SK-N-DZ (cell line): ENCODE data around the gene ANO9.

Experiments used
- DNase-seq: peaks from one replicate; pipeline ENCODE4 v3.0.0-alpha.2; 2015; ENCODE audit warnings: low spot score

Gene ANO9

DNA sequence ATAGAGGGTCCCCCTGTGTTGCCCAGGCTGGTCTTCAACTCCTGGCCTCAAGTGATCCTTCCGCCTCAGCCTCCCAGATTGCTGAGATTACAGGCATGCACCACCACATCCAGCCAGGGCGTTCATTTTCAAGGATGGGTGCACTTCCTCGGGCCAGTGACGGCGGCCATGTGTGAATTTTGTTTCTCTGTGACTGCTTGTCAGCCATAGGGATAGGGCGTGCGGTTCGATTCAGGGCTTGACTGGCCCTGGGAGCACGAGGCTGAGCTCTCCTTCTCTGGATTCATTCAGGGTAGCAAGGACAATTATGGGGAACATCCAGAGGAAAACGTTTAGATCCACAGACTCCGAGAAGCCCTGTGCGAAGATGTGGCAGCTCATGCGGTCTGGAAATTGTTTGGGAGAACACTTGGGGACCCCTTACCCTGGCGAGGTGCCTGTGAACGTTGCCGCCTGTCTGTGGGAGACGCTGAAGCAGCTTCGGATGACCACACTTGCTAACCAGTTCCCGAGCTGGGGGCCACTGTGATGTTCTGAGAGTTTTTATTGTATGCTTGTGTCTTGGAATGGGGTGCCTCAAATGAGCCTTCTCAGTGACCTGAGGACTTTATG, 11.2 kb upstream of the ANO9 start:
- DNase-seq: no peak

DNA sequence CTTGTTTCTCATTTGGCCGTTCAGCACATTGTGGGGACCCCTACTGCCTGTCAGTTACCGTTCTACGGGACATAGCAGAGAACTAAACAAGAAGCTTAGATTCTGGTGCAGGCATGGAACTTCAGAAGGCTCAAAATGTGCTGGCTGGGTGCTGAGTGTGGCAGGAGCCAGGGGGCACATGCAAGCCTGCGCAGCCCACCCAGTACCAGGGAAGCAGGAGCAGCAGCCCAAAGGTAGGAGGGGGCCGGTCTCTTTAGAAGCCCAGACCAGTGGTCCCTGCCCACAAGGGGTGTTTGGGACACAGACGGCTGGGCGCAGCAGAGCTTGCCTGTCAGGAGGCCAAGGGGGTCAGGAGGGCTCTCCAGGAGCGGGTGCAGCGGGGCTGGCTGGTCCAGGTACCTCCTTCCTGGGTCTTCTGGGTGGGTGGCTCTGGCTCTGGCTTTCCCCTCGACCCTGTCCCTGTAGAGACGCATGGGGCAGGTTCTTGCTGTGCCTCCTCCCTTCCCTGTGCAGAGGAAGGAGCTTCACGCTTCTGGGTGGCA, 10.5 kb upstream of the ANO9 start:
- DNase-seq: no peak

DNA sequence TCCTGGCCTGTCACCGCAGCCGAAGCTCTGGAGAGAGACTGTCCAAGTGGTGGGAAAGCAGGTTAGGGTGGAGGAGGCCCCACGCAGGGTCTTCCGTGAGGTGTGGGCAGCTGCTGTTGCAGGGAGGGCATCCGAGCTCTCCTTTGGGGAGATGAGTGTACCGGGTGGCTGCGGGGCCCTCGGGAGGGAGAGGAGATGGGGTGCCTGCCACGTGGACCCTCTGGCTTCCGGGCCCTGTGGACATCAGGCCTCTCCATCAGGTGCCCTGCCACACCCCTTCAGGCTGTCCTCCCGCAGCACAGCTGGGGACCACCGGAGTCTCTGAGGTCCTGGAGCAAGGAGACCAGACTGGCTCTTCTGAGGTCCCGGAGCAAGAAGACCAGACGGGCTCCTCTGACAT, 9.9 kb upstream of the ANO9 start:
- DNase-seq: no peak

DNA sequence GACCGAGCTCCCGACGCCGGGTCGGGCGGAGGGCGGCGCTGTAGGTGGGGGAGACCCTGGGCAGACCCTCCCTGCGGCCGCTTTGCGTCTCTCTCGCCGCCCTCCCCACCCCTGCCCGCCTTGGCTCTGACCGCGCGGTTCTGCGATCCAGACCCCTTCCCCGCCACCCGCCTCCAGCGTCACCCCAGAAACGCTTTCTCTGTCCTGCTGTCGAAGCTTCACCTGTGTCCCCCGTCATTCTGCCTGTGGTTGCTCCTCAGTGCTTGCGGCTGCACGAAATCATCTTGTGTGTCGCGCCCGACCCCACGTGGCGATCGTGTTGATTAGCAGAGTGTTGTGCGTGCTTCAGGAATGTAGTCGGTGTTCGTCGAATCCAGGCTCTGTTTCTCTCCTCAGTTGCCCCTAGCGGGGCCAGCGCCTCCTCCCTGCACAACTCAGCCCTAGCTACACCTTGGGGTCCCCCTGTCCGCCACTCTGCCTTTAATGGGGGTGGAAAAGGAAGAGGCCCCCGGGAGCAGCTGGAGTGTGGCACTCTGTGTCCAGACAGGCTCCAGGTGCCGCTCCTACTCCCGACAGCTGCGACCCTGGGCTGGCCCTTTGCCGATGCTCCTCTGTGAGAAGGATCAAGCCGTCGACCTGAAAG, 9.1 kb upstream of the ANO9 start:
- peak; percentile 66 for DNase-seq

DNA sequence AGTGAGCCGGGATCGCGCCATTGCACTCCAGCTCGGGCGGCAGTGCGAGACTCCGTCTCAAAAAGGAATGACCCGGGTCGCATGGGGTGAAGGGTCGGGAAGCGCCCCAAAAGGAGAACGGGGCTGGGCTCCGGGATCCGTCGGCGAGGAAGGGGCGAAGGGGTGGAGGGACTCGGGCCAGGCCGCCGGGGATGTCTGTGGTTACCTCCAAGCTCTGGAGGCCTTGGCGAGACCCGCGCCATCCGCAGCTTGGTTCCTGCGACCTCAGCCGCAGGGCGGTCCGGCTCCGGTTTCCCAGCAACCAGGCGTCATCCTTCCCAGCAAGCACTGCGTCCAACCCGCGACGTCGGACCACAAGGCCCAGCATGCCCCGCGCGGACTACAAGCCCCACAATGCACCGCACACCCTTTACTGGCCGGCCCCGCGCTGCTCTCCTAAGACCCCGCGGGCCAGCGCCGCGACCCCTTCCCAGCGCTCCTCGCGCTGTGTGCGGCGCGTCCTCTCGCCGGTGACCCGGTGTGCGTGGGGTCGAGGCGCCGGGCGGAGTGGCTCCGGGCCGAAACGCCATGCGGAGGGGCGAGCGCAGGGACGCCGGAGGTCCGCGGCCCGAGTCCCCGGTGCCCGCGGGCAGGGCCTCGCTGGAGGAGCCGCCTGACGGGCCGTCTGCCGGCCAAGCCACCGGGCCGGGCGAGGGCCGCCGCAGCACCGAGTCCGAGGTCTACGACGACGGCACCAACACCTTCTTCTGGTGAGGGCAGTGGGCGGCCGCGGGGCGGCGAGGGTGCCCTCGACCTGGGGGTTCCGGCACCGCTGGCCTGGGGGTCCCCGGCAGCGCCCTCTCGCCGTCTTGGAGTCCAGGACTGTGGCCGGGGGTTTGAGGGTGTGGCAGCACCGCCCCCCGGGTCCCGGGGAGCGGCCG, 8.3 kb upstream of the ANO9 start, which contains the start of gene PTDSS2:
Gene PTDSS2, plus strand, starts transcription at position 391 of the 920 bp plus-strand sequence. Its CDS starts 177 bp downstream, at position 568.
- peak; percentile 96 for DNase-seq

DNA sequence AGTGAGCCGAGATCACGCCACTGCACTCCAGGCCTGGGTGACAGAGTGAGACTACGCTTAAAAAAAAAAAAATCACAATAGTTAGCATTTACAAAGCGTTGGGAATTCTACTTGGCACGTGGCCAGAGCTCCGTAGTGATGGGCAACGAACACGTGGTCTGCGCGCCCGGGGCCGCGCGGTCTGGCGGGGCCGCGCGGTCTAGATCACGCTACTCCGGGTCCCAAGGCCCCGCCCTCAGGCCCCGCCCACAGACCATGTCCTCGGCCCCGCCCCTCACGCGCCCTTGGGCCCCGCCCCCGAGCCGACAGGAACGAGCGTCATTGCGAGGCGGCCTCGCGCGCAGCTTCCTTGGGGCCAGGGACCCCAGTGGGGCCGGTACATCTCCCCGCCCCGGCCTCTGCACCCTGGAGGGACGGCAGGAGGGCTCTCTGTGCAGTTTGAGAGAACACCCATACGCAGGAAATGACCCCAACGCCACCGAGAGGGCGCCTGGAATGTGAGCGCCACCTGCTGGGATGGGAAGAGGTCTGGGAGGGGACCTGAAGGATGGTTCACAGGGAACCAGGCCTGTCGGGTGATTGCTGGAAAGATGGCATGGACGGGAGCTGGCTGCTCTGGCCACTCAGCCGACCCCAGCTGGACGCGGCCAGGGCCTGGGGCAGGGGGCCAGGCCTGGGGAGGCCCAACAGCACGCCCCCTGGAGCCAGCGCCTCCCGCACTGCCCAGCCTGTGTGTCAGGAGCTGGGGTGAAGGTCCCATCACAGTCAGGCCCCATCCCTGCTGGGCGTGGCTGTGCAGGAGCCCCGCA, 6.3 kb upstream of the ANO9 start:
- peak; percentile 90 for DNase-seq

DNA sequence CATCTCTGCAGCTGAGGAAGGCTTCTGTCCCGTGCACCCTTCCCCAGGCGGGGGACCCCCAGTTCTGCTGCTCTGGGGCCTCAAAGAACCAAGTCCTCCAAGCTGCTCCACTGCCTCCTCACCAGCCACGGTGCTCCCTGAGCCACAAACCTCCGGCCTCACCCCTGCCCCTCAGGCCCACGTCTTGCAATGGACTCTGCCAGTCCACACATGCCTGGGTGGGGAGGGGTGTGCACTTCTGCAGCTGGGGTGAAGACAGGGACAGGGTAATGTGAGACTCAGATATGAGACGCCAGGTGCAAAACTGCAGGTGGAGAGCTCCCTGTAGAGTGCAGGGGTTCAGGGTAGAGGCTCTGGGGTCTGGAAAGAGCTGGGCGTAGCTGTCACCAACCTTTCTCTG, 5.1 kb upstream of the ANO9 start:
- peak; percentile 45 for DNase-seq

DNA sequence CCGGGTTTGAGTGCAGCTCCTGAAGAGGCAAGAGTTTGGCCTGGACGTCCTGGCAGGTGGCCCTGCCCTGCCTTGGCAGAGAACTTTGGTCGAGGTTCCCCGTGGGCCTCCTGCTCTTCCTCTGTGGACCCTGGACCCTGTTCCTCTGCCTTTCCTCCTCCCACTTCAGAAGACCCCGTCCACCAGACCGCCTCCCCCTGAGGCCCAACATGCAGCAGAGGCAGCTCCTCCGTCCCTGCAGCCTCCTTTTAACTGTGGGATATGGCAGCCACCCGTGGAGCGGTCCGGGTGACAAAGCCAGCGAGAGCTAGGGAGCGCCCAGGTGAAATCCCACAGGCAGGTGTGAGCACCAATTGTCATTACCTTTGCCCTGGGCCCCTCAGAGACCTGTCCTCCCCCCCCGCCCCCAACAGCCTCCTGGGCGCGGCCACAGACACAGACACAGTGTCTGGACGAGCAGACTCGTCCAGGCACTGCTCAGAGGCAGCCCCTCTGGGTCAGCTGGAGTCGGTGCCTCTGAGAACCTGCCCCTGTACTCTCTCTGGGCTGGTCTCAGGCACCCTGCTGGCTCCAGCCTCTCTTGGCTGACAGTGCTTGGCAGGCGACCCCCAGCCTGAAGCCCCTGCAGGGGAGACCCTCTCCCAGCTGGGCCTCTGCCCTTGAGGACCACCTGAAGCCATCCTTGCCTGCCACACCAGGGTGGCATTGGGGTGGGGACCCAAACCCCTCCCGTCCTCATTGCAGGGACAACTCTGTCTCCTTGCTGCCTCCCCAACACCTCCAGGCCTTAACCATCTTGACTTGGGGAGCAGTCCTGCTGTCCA, 4.2 kb upstream of the ANO9 start:
- DNase-seq: no peak

DNA sequence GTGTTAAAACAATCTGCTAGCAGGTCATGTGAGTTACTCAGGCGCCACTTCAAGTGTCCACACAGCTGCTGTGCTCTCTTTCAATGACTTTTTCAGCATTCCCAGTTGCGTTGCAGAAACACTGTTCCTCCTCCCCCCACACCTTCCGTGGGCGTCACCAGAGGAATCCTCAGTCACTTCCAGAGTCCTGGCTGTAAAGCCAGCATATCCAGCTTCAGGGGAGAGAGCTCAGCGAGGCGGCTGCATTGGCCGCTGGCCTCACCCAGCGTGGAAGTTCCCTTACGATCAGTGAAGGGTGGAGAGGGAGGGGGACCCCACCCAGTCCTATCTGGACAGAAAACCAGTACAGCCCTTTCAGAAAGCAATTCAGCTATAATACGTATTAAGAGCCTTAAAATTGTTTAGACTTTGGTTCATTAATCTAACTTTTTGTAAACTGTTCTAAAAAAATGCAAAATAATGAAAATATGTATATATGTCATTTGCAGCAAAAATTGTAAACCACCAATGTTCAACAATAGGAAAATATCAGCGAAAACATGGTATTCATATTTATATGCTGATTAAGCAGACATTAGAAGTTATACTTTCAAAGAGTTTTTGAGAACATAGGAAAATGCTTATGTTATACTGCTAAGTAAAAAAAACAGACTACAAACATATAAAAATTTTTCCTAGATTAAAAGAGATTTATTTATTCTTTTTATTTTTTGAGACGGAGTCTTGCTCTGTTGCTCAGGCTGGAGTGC, 2.8 kb upstream of the ANO9 start:
- no peak for DNase-seq

DNA sequence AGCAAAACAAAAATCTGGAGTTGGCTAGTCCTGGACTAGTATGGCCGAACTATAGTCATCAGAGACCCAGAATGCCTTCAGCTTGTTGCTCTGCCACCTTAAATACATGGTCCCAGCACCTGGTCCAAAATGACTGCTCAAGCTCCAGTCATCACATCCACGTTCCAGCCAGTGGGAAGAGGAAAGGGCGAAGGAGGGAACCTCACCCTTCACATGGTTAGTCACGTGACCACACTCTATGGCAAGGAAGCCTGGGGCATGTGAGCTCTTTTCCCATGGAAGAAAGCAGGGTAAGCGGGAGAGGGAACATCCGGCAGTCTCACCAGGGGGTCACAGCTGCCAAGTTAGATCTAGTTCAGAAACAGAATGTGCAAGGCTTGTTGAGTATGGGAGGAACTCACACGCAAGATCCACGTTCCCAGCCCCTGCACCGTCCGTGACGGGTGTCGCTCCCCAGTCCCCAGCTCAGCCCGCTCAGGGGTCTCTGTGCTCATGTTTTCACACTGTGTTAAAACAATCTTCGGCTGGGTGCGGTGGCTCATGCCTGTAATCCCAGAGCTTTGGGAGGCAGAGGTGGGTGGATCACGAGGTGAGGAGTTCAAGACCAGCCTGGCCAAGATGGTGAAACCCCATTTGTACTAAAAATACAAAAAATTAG, 1.9 kb upstream of the ANO9 start:
- peak; percentile 57 for DNase-seq

DNA sequence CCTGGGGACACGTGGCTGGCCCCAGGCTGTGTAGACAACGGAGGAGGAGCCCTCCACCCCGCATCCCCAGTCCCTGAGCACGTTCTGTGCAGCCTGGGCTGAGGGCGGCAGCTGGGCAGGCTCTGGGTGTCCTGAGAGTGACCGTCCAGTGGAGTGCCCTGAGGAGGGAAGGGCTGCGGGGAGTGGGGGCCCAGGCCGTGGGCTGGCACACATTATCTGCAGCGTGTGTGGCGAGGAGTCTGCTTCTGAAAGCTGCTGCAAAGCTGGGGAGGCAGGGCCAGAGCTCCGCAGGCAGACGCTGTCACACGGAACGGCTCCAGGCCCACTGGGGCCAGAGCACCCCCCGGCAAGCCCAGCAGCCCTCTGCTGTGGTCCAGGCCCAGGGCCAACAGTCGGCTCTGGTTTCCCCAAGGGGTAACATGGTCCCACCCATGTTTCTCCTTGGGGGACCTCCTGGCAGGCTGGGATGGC, 835 bp upstream of the ANO9 start:
- DNase-seq: no peak

DNA sequence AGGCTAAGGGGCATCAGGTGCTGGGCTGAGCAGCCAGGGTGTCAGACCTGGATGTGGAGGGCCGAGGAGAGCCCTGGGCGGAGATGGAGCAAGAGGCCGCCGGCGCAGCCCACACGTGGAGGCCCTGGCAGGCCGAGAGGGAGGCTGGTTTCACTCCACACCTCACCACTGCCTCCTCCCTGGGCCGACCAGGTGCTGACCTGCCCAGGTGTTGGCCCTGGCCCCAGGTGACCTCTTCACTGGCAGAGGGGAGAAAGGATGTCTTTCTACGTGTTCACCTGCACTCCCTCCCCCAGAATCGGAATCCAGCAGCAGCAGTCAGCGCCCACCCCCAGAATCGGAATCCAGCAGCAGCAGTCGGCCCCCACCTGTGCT, 781 bp downstream of the ANO9 start:
- no peak for DNase-seq

DNA sequence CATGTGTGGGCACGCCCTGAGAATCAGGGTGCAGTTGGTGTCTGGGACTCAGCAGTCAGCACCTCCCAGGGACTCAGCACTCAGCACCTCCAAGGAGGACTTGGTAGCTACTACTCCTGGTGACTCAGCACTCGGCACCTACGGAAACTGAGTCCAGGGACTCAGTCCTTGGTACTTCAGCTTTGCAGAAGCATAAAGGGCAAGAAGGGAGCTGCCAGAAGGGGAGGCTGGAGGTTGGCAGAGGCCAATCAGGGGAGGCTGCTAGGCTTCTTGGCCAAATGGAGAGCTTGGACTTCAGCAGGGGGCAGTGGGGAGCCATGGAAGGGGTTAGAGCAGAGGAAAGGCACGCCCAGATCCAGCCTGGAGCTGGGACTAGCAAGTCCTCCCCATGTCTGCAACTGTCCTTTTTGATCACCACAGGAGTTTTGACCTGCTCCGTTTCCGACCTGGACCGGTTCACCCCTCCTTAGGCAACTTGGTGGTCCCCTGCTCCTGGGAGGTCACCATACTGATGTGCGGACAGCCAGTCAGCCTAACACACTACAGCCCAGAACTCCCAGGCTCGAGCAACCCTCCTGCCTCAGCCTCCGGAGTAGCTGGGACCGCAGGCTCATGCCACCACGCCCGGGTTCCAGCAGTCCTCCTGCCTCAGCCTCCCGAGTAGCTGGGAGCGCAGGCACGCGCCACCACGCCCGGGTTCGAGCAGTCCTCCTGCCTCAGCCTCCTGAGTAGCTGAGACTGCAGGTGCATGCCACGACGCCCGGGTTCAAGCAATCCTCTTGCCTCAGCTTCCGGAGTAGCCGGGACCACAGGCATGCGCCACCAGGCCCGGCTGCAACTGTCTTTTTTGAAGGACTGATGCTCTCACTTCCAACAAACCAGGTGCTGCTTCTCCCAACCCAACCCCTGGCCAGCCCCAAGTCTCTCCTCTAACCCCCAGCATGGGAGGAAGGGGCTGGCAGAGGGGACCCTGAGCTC, 1.5 kb downstream of the ANO9 start:
- no peak for DNase-seq

DNA sequence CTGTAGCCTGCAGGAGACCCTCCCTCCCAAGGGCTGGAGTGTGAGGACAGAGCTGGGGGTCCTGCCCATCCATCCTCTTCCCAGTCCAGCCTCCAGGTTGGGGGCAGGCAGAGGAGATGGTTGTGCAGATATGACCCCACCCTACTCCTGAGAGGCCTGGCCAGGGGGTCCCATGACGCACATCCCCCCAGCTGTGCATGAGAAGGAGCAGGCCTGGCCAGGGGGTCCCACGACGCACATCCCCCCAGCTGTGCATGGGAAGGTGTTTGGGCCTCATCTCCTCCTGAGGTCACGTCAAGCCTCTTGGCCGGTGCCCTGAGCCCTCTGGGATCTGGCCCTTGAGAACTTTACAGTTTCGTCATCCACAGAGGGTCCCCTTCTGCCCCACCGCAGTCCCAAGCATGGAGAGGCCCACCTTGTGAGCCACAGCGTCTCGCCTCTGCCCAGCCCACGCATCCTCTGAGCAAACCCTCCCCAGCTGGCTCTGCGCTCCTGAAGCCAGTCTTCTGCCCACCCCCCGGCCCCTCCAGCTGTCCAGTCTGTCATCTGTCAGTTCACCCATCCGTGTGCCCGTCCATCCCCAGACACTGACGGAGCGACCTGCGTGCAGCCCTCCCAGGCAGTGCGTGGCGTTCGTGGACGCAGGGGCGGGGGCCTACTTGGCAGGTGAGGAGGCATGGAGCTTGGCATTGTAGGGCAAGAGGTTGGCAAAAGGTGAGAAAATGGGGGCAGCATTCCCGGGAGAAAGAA, 2.3 kb downstream of the ANO9 start:
- no peak for DNase-seq

DNA sequence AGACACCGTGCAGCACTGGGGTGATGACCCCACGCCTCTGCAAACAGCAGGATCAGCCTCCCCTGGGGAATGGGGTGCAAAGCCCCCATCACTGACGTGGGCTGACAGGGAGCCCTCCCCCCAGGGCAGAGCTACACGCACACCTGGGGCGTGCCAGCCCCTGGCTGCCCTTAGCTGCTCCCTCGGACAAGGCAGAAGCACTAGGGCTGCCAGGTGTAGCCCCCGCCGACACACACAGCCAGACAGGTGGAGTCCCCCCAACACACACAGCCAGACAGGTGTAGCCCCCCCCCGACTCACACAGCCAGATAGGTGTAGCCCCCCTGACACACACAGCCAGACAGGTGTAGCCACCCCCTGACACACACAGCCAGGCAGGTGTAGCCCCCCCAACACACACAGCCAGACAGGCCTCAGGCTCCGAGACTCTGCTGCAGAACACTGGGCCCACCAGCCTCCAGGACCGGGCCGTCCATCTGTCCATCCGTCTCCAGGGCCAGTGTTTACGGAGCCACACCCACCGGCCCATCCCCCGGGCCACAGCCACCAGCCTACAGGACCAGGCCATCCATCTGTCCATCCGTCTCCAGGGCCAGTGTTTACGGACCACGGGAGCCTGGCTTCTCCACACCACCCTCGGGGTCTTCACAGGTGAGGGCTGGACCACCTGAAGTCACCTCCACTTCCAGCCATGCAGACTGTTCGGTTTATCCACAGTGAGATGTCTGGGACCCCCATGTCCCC, 3.5 kb downstream of the ANO9 start:
- DNase-seq: no peak

DNA sequence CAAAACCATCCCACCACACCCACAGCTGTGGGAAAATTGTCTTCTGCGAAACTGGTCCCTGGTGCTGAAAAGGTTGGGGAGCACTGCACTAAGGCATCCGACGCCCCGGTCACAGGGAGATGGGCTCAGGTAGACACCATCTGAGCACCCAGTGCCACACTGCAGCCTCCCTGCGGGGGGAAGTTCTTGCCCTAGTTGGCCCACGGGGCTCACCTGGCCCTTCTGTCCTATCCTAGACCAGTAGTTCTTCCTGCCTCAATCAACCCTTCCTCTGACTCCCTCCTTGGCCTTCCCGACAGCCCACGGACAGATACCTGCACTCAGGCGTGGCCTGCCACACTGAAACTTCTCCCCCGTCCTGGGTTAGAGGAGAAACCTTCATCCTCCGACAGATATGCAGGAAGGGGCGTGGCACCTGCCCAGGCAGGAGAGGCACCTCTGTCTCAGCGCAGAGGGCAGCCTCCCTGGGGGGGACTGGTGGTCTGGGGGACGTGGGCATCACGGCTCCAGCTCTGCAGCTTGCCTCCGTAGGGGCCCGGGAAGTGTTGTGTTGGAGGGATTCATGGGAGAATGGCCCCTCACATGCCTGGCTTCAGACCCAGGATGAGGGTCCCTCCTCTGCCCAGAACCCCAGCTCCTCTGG, 4.5 kb downstream of the ANO9 start:
- no peak for DNase-seq
